ENCODE measurements around the gene N4BP2L1. TPM values are rescaled to one million over a fixed set of nuclear protein-coding genes. Genes with fewer than 3 reads are reported as not detected.

N4BP2L1 gene
- polyA plus RNA-seq (2011; rRNA removed) (0.50 and 0.85 TPM in 2 replicates), polyA plus RNA-seq (2017; fragmentation: RNase III; extraction: RNeasy Plus Mini Kit Qiagen cat#74134 plus additional on column Dnase treatment) (0.41 to 0.64 TPM (median 0.55 TPM) in 3 replicates), polyA minus RNA-seq (2011; rRNA and poly(A)+ RNA removed) (0.58 TPM in 1 of 2 replicates, not detected in the other)
- polyA plus RNA-seq (2012; cell fraction: cytosol; rRNA removed): 0.23 and 0.26 TPM in 2 replicates
- polyA plus RNA-seq (2012; cell fraction: nucleus; rRNA removed): 0.44 and 1.5 TPM in 2 replicates

GRCh38 chr13:32427852-32428580, at the start of gene N4BP2L1:
Gene N4BP2L1 (minus strand): TSS chr13:32428130. CDS start chr13:32428082, 48 bp downstream.
- Histone ChIP-seq H3K4me2 (peak within 1 kb of the TSS; percentile 85), H3K27ac (peak within 1 kb of the TSS; percentile 45 to 85; a peak in 4 of 6 replicates), H3K9me3 (no peaks in the 10 kb centered on the region), H3K4me3 (peak within 1 kb of the TSS; percentile 70), H3K4me1 (no peaks in the 10 kb centered on the region)
- ChIA-PET POLR2A (no interaction called here), CTCF (no interaction called here)
- TF ChIP-seq PHF8 (IDR thresholded peaks at IDR 0.05; ENCODE audit: borderline replicate concordance, low read depth) (0 out of 2 replicates have a peak, but pooled peaks have one; percentile 21), HOXB13 (CRISPR knock-in tag; IDR thresholded peaks at IDR 0.05; ENCODE audit: low read depth) (no peak)
- TF ChIP-seq, protein P1, sequence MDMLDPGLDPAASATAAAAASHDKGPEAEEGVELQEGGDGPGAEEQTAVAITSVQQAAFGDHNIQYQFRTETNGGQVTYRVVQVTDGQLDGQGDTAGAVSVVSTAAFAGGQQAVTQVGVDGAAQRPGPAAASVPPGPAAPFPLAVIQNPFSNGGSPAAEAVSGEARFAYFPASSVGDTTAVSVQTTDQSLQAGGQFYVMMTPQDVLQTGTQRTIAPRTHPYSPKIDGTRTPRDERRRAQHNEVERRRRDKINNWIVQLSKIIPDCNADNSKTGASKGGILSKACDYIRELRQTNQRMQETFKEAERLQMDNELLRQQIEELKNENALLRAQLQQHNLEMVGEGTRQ (IDR thresholded peaks at IDR 0.05): peak; percentile 28; the same call in 1 of the 2 replicates
- ATAC-seq (peak; percentile 79 to 87), DNase-seq (ENCODE audit: low read depth in 1 of 2, low spot score in 1 of 2) (peak; percentile 9 to 13), FAIRE-seq (no peak)
- WGBS (ENCODE audit: missing lambda C conversion rate): 8% methylated on average over 8 of the region's 40 CpGs

DNA sequence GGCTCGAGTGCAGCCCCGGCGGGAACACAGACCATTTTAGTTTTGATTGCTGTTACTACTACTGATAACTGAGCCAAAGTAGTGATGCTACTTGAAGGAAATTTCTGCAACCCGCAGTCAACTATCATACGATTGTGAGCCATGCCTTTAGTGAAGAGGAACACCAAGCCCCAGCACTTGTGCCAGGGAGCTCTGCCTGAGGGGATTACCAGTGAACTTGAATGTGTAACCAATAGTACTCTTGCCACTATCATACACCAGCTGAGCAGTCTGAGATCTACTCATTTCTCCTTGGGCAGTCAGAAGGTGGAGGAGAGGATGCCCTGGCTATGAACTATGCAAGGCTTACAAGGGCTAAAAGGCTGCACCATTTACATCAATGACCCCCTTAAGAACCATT, 49.0 kb upstream of the N4BP2L1 start:
- no peaks in the 10 kb centered on the region for H3K9me3 ChIP-seq
- H3K4me2 ChIP-seq: no peak overlapping the region
- FAIRE-seq (no peak), DNase-seq (ENCODE audit: low read depth in 1 of 2, low spot score in 1 of 2) (no peak), ATAC-seq (no peak)
- 93% methylated on average over 5 of the region's 5 CpGs for WGBS (ENCODE audit: missing lambda C conversion rate)
- ChIA-PET POLR2A (no interaction called here), CTCF (interaction anchor here (1.3 kb wide), 1 partner anchor 13 kb away, joined by 3 read pairs; no protein-coding TSS in a partner anchor)
- no peak overlapping the region for H3K4me3 ChIP-seq
- TF ChIP-seq FOSB (CRISPR knock-in tag; IDR thresholded peaks at IDR 0.05) (no peak), GATA3 (IDR thresholded peaks at IDR 0.05; ENCODE audit: borderline replicate concordance) (no peak), RFX5 (IDR thresholded peaks at IDR 0.05) (no peak), POLR2AphosphoS2 (conservative IDR thresholded peaks at IDR 0.05; ENCODE audit: low read length) (no peak), CHD2 (IDR thresholded peaks at IDR 0.05; ENCODE audit: low read length, partially characterized antibody) (no peak), RARB (CRISPR knock-in tag; IDR thresholded peaks at IDR 0.05) (no peak), POLR2A (IDR thresholded peaks at IDR 0.05; ENCODE audit: low read length) (no peak), EHF (CRISPR knock-in tag; IDR thresholded peaks at IDR 0.05) (no peak), CEBPB (IDR thresholded peaks at IDR 0.05) (no peak), TP53 (CRISPR knock-in tag; IDR thresholded peaks at IDR 0.05) (no peak), ESRRA (IDR thresholded peaks at IDR 0.05; ENCODE audit: borderline replicate concordance, low read length) (no peak), MAFK (IDR thresholded peaks at IDR 0.05; ENCODE audit: partially characterized antibody) (no peak), FOXS1 (CRISPR knock-in tag; IDR thresholded peaks at IDR 0.05) (no peak), KDM1A (IDR thresholded peaks at IDR 0.05; ENCODE audit: low read depth) (no peak), MYC (IDR thresholded peaks at IDR 0.05; ENCODE audit: borderline replicate concordance, low read length) (no peak)
- TF ChIP-seq, protein P2, sequence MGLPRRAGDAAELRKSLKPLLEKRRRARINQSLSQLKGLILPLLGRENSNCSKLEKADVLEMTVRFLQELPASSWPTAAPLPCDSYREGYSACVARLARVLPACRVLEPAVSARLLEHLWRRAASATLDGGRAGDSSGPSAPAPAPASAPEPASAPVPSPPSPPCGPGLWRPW (IDR thresholded peaks at IDR 0.05): no peak
- TF ChIP-seq, protein P3, sequence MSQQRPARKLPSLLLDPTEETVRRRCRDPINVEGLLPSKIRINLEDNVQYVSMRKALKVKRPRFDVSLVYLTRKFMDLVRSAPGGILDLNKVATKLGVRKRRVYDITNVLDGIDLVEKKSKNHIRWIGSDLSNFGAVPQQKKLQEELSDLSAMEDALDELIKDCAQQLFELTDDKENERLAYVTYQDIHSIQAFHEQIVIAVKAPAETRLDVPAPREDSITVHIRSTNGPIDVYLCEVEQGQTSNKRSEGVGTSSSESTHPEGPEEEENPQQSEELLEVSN (IDR thresholded peaks at IDR 0.05; ENCODE audit: borderline replicate concordance, low read depth): no peak
- TF ChIP-seq, protein P4, sequence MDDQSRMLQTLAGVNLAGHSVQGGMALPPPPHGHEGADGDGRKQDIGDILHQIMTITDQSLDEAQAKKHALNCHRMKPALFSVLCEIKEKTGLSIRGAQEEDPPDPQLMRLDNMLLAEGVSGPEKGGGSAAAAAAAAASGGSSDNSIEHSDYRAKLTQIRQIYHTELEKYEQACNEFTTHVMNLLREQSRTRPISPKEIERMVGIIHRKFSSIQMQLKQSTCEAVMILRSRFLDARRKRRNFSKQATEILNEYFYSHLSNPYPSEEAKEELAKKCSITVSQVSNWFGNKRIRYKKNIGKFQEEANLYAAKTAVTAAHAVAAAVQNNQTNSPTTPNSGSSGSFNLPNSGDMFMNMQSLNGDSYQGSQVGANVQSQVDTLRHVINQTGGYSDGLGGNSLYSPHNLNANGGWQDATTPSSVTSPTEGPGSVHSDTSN (IDR thresholded peaks at IDR 0.05): no peak
- TF ChIP-seq, protein P5, sequence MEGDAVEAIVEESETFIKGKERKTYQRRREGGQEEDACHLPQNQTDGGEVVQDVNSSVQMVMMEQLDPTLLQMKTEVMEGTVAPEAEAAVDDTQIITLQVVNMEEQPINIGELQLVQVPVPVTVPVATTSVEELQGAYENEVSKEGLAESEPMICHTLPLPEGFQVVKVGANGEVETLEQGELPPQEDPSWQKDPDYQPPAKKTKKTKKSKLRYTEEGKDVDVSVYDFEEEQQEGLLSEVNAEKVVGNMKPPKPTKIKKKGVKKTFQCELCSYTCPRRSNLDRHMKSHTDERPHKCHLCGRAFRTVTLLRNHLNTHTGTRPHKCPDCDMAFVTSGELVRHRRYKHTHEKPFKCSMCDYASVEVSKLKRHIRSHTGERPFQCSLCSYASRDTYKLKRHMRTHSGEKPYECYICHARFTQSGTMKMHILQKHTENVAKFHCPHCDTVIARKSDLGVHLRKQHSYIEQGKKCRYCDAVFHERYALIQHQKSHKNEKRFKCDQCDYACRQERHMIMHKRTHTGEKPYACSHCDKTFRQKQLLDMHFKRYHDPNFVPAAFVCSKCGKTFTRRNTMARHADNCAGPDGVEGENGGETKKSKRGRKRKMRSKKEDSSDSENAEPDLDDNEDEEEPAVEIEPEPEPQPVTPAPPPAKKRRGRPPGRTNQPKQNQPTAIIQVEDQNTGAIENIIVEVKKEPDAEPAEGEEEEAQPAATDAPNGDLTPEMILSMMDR (IDR thresholded peaks at IDR 0.05): no peak
- H3K4me1 ChIP-seq: no peaks in the 10 kb centered on the region
- no peak overlapping the region for H3K27ac ChIP-seq

Measured in A549 (cell line).